C4-2B (cell line): ENCODE results near the gene ATP2A3.

Experiments used
- H3K27ac ChIP-seq: fragments of 450-650 bp; 2 replicates; pipeline ENCODE4 v1.5.1; 2017
- CTCF ChIP-seq: fragments of 450-650 bp; conservative IDR thresholded peaks from 2 replicates; pipeline ENCODE4 v1.5.1; 2017; ENCODE audit warnings: mild to moderate bottlenecking
- ZFX ChIP-seq: fragments of 450-650 bp; IDR thresholded peaks from 2 replicates; pipeline ENCODE4 v1.6.1; 2017

ATP2A3 gene

DNA sequence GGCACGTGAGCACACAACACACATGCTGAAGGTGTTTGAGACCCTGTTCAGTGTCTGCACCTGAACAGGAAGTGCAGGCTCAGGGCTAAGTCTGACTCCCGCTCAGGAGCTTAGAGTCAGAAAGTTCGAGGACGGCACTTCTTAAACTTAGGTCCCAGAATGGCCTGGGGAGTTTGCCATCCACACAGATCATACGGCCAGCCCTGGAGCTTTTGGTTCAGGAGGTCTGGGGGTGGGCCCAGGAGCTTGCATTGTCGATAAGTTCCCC lies 67.3 kb downstream of the ATP2A3 start:
- peak overlapping the region; percentile 90 for H3K27ac ChIP-seq
- TF ChIP-seq CTCF (no peak), ZFX (no peak)

- TF ChIP-seq ZFX: no peak
- no peak for TF ChIP-seq CTCF
- peak overlapping the region; percentile 90 for H3K27ac ChIP-seq
Measured at GRCh38 chr17:3896108-3896967, 67.9 kb downstream of the ATP2A3 start.

GRCh38 chr17:3895354-3895753 lies 68.9 kb downstream of the ATP2A3 start:
- peak overlapping the region; percentile 90 for H3K27ac ChIP-seq
- TF ChIP-seq CTCF (no peak), ZFX (no peak)

- H3K27ac ChIP-seq: peak overlapping the region; percentile 90
- no peak for TF ChIP-seq CTCF
- no peak for TF ChIP-seq ZFX
Measured at GRCh38 chr17:3894911-3895343, 69.3 kb downstream of the ATP2A3 start.

GRCh38 chr17:3894188-3894587 lies 70.0 kb downstream of the ATP2A3 start:
- H3K27ac ChIP-seq: peak overlapping the region; percentile 90
- no peak for TF ChIP-seq CTCF
- no peak for TF ChIP-seq ZFX

- TF ChIP-seq CTCF: no peak
- TF ChIP-seq ZFX: no peak
- H3K27ac ChIP-seq: peak overlapping the region; percentile 90
Measured at GRCh38 chr17:3893720-3894116, 70.5 kb downstream of the ATP2A3 start.

DNA sequence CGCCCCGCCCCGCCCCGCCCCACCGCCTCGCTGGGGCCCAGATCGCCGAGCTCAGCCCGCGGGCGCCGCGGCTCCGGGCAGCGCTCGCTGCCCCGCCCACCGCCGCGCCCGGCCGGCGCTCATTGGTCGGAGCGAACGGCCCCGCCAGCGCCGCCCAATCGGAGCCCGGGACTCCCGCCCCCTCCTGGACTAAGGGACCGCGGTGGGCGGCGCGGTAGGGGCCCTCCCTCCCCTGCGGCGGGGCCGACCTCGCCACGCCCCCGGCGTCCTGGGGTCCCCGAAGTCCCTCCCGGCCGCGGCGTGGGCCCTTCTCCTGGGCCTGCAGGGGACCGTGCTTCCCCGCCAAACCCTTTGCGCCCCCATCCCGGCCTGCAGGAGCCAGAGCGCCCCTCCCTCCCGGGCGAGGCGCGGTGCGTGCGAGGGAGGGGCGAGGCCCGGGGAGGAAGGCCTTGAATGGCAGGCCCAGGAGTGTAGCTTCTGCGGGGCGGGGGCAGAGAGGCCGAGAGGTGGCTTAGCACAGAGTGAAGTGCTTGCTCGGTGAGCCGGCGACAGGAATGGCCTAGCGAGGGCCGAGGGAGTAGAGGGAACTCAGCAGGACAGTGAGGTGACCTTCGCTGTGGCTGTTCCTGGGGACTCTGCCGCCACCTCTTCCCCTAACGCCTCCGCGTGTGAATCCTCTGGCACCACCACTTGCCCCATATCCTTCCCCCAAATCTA lies 71.1 kb downstream of the ATP2A3 start, which contains the start of gene CAMKK1:
CAMKK1 (minus strand) TSS at position 51 of the 717 bp plus-strand sequence. CDS start 7,366 bp downstream, outside the sequence.
- H3K27ac ChIP-seq: peak within 1 kb of the TSS; percentile 90
- no peak for TF ChIP-seq CTCF
- TF ChIP-seq ZFX: peak; percentile 48; the same call in 1 of the 2 replicates
